HepG2 (cell line): ENCODE data around the gene RLN3.

Experiments
- AHR ChIP-seq: IDR thresholded peaks from 2 replicates; pipeline ENCODE4 v1.6.1; 2018; ENCODE audit warnings: missing genetic modification reagents, missing compliant biosample characterization
- EED ChIP-seq: sonication (generic); formaldehyde crosslinking; IDR thresholded peaks from 2 replicates; pipeline ENCODE4 v1.5.0; 2020; ENCODE audit warnings: mild to moderate bottlenecking, missing genetic modification reagents
- ELF1 ChIP-seq: sonication (generic); formaldehyde crosslinking; IDR thresholded peaks from 2 replicates; pipeline ENCODE4 v1.4.0; 2020; ENCODE audit warnings: missing genetic modification reagents
- FOXM1 ChIP-seq: sonication (generic); formaldehyde crosslinking; IDR thresholded peaks from 2 replicates; pipeline ENCODE4 v1.5.0; 2020; ENCODE audit warnings: missing genetic modification reagents
- IRF2 ChIP-seq: IDR thresholded peaks from 2 replicates; pipeline ENCODE4 v1.6.1; 2018; ENCODE audit warnings: missing genetic modification reagents, missing compliant biosample characterization
- MTA1 ChIP-seq: sonication (generic); formaldehyde crosslinking; IDR thresholded peaks from 2 replicates; pipeline ENCODE4 v1.4.0; 2020; ENCODE audit warnings: missing genetic modification reagents, mild to moderate bottlenecking, borderline replicate concordance
- NFATC3 ChIP-seq: sonication (generic); formaldehyde crosslinking; IDR thresholded peaks from 2 replicates; pipeline ENCODE4 v1.5.1; 2020; ENCODE audit warnings: mild to moderate bottlenecking, missing genetic modification reagents
- PAX8 ChIP-seq: sonication (generic); formaldehyde crosslinking; IDR thresholded peaks from 2 replicates; pipeline ENCODE4 v1.8.0; 2022; ENCODE audit warnings: mild to moderate bottlenecking, missing genetic modification reagents, borderline replicate concordance
- PHF8 ChIP-seq: sonication (generic); formaldehyde crosslinking; IDR thresholded peaks from 2 replicates; pipeline ENCODE4 v1.5.0; 2020; ENCODE audit warnings: missing genetic modification reagents
- POLR2AphosphoS5 ChIP-seq: IDR thresholded peaks from 2 replicates; pipeline ENCODE4 v1.6.1; 2012; ENCODE audit warnings: low read depth, low read length
- RAD21 ChIP-seq: fragments of 450-650 bp; formaldehyde crosslinking; IDR thresholded peaks from 2 replicates; pipeline ENCODE4 v1.5.0; 2020; ENCODE audit warnings: mild to moderate bottlenecking
- ZBTB26 ChIP-seq: IDR thresholded peaks from 2 replicates; pipeline ENCODE4 v1.6.1; 2016; ENCODE audit warnings: missing compliant biosample characterization, missing genetic modification reagents, borderline replicate concordance
- ZNF501 ChIP-seq: sonication (generic); formaldehyde crosslinking; IDR thresholded peaks from 2 replicates; pipeline ENCODE4 v1.5.1; 2020; ENCODE audit warnings: mild to moderate bottlenecking, moderate library complexity, missing genetic modification reagents

- no peak for TF ChIP-seq ZBTB26 (CRISPR knock-in tag)
- no peak for TF ChIP-seq RAD21
- TF ChIP-seq FOXM1 (CRISPR knock-in tag), result no peak
- TF ChIP-seq POLR2AphosphoS5, result no peak
- TF ChIP-seq PHF8 (CRISPR knock-in tag), result no peak
- no peak for TF ChIP-seq IRF2
- TF ChIP-seq EED (CRISPR knock-in tag), result no peak
- no peak for TF ChIP-seq ZNF501 (CRISPR knock-in tag)
- TF ChIP-seq ELF1 (CRISPR knock-in tag), result no peak
- no peak for TF ChIP-seq AHR (CRISPR knock-in tag)
- no peak for TF ChIP-seq PAX8
- no peak for TF ChIP-seq NFATC3 (CRISPR knock-in tag)
- TF ChIP-seq MTA1 (CRISPR knock-in tag), result no peak
Measured at GRCh38 chr19:13986348-13986904, 41.5 kb upstream of the RLN3 start.
